Glutamatergic neuron (in vitro differentiated cells): ENCODE results near the gene TMEM253. TPM values are rescaled to one million over a fixed set of nuclear protein-coding genes. Genes with fewer than 3 reads are reported as not detected.

Source experiments
- DNase-seq: peaks from one replicate; pipeline ENCODE4 v3.0.0; 2022
- H3K27ac Mint-ChIP-seq: one replicate; pipeline ENCODE4 v1.8.0; 2020; ENCODE audit warnings: mild to moderate bottlenecking, mixed read lengths, inconsistent platforms; ENCODE audit not compliant: unreplicated experiment
- H3K27me3 Mint-ChIP-seq: one replicate; pipeline ENCODE4 v1.8.0; 2020; ENCODE audit warnings: mild to moderate bottlenecking, moderate library complexity, mixed read lengths, inconsistent platforms; ENCODE audit not compliant: unreplicated experiment
- H3K36me3 Mint-ChIP-seq: one replicate; pipeline ENCODE4 v1.8.0; 2020; ENCODE audit warnings: mild to moderate bottlenecking, mixed read lengths, inconsistent platforms; ENCODE audit not compliant: unreplicated experiment
- H3K4me1 Mint-ChIP-seq: one replicate; pipeline ENCODE4 v1.8.0; 2020; ENCODE audit warnings: mild to moderate bottlenecking, low read depth, mixed read lengths, inconsistent platforms; ENCODE audit not compliant: unreplicated experiment
- H3K4me3 Mint-ChIP-seq: one replicate; pipeline ENCODE4 v1.8.0; 2020; ENCODE audit warnings: mild to moderate bottlenecking, mixed read lengths, inconsistent platforms; ENCODE audit not compliant: unreplicated experiment
- H3K9me3 Mint-ChIP-seq: one replicate; pipeline ENCODE4 v1.8.0; 2020; ENCODE audit warnings: mild to moderate bottlenecking, moderate library complexity, mixed read lengths, inconsistent platforms; ENCODE audit not compliant: unreplicated experiment
- total RNA-seq: library from RNA; stranded (reverse); fragmentation: NEBNext Ultra II Directional; extraction: Animal tissue kit (Norgen Biotek cat#: 25700); gene quantifications from one replicate; pipeline ENCODE4 v1.2.1, GENCODE V29; 2021; ENCODE audit not compliant: unreplicated experiment
- TF ChIP-seq, protein P1 (sequence below): fragments of 200-600 bp; sonication (generic); IDR thresholded peaks from one replicate; pipeline ENCODE4 v1.5.0; 2021; ENCODE audit not compliant: partially characterized antibody, unreplicated experiment

TMEM253 gene
- total RNA-seq, 1 donor from 2014 or later: 0.64 TPM

DNA sequence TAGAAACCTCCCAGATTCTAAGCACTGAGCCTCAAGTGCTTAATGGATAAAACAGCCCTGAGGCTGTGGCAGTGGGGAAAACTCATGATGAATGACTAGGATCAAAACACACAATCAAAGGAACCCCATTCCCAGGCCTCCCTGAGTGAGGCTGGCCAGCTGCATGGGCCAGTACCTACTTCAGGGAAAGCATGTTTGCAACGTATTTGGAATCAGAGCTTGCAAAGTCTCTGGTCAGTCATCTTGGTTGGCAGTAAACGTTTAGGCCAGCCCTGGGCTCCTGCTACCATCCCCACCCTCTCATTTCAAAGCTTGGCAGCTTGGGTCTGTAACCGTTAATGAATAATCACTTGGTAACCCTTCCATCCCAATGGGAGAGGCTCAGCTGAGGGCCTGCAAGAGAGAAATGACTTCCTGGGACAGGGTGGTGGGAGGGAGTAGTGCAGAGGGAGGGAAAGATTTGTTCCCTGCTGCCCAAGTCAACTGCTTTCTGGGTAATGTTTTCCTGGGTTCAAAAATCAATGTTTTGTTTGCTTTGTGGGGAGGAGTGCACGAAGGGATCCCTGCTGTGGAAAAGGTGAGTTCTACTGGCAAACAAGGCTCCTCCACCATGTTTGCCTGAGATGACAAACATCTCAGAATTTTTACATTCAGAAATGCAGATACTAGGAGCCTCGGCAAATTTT, 45.3 kb upstream of the TMEM253 start:
- no peak overlapping the region for H3K27ac Mint-ChIP-seq
- no peak overlapping the region for H3K4me3 Mint-ChIP-seq
- no peaks in the 10 kb centered on the region for H3K9me3 Mint-ChIP-seq
- H3K27me3 Mint-ChIP-seq: no peaks in the 10 kb centered on the region
- H3K4me1 Mint-ChIP-seq: no peaks in the 10 kb centered on the region
- no peaks in the 10 kb centered on the region for H3K36me3 Mint-ChIP-seq
- TF ChIP-seq, protein P1, sequence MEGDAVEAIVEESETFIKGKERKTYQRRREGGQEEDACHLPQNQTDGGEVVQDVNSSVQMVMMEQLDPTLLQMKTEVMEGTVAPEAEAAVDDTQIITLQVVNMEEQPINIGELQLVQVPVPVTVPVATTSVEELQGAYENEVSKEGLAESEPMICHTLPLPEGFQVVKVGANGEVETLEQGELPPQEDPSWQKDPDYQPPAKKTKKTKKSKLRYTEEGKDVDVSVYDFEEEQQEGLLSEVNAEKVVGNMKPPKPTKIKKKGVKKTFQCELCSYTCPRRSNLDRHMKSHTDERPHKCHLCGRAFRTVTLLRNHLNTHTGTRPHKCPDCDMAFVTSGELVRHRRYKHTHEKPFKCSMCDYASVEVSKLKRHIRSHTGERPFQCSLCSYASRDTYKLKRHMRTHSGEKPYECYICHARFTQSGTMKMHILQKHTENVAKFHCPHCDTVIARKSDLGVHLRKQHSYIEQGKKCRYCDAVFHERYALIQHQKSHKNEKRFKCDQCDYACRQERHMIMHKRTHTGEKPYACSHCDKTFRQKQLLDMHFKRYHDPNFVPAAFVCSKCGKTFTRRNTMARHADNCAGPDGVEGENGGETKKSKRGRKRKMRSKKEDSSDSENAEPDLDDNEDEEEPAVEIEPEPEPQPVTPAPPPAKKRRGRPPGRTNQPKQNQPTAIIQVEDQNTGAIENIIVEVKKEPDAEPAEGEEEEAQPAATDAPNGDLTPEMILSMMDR: no peak
- no peak for DNase-seq

DNA sequence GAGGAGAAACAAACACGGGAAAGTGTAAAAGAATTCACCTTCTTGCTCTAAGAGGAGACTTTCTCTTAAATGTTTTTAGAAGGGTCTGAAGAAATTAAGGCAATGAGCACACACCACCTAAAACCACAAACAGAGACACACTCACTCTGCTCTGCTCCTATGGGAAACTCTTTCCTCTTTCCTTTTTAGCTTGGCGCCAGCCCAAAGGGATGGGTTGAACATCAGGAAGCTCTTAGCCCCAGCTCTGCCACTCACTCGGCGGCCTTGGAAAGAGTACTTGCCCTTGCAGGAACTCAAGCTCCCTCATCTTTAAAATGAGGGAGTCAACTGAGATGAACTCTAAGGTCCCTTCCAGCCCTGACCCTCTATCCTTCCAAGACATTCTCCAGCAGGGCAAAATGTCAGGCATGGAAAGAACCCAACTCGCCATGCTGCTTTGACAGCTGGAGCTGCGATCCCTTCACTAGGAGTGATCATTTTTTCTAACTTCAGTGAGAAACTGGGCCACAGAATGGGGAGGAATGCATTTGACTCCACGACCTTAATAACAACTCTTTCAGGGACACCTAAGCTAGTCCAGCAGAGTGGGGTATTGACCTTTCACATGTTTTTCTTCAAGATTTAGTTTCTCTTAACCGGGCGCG, 44.2 kb upstream of the TMEM253 start:
- Mint-ChIP-seq H3K36me3 (no peaks in the 10 kb centered on the region), H3K9me3 (no peaks in the 10 kb centered on the region), H3K27ac (no peak overlapping the region), H3K27me3 (no peaks in the 10 kb centered on the region), H3K4me3 (no peak overlapping the region), H3K4me1 (no peaks in the 10 kb centered on the region)
- no peak for DNase-seq
- TF ChIP-seq, protein P1: no peak

DNA sequence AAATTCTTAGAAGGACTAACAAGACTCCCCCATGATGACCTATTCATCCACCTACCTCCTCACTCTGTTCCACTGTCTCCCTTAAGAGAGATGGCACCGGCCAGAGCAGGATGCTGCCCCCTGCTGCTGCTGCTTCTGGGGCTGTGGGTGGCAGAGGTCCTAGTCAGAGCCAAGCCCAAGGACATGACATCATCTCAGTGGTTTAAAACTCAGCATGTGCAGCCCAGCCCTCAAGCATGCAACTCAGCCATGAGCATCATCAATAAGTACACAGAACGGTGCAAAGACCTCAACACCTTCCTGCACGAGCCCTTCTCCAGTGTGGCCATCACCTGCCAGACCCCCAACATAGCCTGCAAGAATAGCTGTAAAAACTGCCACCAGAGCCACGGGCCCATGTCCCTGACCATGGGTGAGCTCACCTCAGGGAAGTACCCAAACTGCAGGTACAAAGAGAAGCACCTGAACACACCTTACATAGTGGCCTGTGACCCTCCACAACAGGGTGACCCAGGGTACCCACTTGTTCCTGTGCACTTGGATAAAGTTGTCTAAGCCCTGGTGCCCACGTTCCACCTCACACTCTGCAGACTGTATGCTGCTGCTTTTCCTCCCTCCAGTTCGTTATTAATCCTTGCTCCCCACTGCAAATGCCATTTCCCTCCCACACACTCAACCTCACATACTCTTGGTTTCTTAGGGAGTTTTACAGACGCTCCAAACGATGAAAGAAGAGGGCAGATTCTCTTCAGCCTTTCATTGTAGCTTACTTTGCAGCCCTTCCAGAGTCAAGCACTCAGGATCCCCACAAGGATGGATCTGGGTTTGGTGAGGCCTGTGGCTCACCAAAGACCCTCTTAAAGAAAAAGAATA, 42.8 kb upstream of the TMEM253 start, which contains the start of gene RNASE8:
Gene RNASE8 (plus strand): TSS at position 20 of the 873 bp plus-strand sequence. CDS start 71 bp downstream, at position 91.
- H3K27ac Mint-ChIP-seq: no peak within 1 kb of the TSS
- DNase-seq: no peak
- H3K36me3 Mint-ChIP-seq: no peaks in the 10 kb centered on the region
- no peaks in the 10 kb centered on the region for H3K27me3 Mint-ChIP-seq
- H3K4me3 Mint-ChIP-seq: no peak within 1 kb of the TSS
- TF ChIP-seq, protein P1: no peak
- no peaks in the 10 kb centered on the region for H3K9me3 Mint-ChIP-seq
- H3K4me1 Mint-ChIP-seq: no peaks in the 10 kb centered on the region

DNA sequence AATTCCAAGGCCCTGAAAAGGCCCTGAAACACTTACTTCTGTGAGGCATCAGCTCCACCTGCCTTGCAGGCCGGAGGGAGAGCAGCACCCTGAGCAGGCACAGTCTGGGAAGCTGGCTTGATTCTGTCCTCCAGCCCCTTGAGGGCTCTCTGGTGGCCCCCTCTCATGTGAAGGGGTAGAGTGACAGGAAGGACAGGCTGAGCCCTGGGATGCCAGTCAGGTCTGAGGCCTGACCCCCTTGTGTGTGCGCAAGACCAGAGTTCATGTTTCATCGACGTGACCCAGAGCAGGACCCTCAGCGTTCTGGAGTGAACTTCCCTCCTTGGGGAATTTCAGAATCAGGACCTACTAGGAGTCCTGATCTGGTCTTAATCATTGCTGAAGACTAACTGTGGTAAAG, 42.0 kb upstream of the TMEM253 start:
- no peaks in the 10 kb centered on the region for H3K36me3 Mint-ChIP-seq
- no peak for DNase-seq
- H3K27ac Mint-ChIP-seq: no peak overlapping the region
- TF ChIP-seq, protein P1: no peak
- no peaks in the 10 kb centered on the region for H3K27me3 Mint-ChIP-seq
- no peak overlapping the region for H3K4me3 Mint-ChIP-seq
- no peaks in the 10 kb centered on the region for H3K9me3 Mint-ChIP-seq
- no peaks in the 10 kb centered on the region for H3K4me1 Mint-ChIP-seq
